KMS-11 (cell line): ENCODE measurements around the gene PPIC.

Experiments used
- H2AFZ ChIP-seq: fragments of 200-600 bp; sonication (generic); 2 replicates; pipeline ENCODE4 v1.6.1; 2016; ENCODE audit warnings: antibody characterized with exemption, mixed run types, low read depth
- H3K27ac ChIP-seq: fragments of 200-600 bp; sonication (generic); 2 replicates; pipeline ENCODE4 v1.6.1; 2016; ENCODE audit warnings: mild to moderate bottlenecking, mixed run types
- H3K27me3 ChIP-seq: fragments of 200-600 bp; sonication (generic); 2 replicates; pipeline ENCODE4 v1.6.1; 2017; ENCODE audit warnings: mild to moderate bottlenecking, low read depth, mixed run types, moderate library complexity; ENCODE audit not compliant: insufficient read depth
- H3K36me3 ChIP-seq: fragments of 200-600 bp; sonication (generic); 2 replicates; pipeline ENCODE4 v1.6.1; 2017; ENCODE audit warnings: mild to moderate bottlenecking, mixed run types; ENCODE audit not compliant: insufficient read depth
- H3K4me1 ChIP-seq: fragments of 200-600 bp; sonication (generic); 2 replicates; pipeline ENCODE4 v1.6.1; 2016; ENCODE audit warnings: mild to moderate bottlenecking, low read depth, mixed run types; ENCODE audit not compliant: poor library complexity, severe bottlenecking
- H3K4me2 ChIP-seq: fragments of 200-600 bp; sonication (generic); 2 replicates; pipeline ENCODE4 v1.7.0; 2016; ENCODE audit warnings: mild to moderate bottlenecking, mixed run types
- H3K4me3 ChIP-seq: fragments of 200-600 bp; sonication (generic); IDR thresholded peaks from 2 replicates; pipeline ENCODE4 v1.6.1; 2017; ENCODE audit warnings: low read depth, low read length, mixed read lengths; ENCODE audit not compliant: insufficient read depth
- H3K79me2 ChIP-seq: fragments of 200-600 bp; sonication (generic); 2 replicates; pipeline ENCODE4 v1.6.1; 2016; ENCODE audit warnings: low read depth, mixed run types; ENCODE audit not compliant: insufficient read depth
- H3K9ac ChIP-seq: fragments of 200-600 bp; sonication (generic); 2 replicates; pipeline ENCODE4 v1.6.1; 2016; ENCODE audit warnings: mild to moderate bottlenecking, mixed run types
- H4K20me1 ChIP-seq: fragments of 200-600 bp; sonication (generic); 2 replicates; pipeline ENCODE4 v1.6.1; 2016; ENCODE audit warnings: mild to moderate bottlenecking, mixed run types; ENCODE audit not compliant: insufficient read depth
- TF ChIP-seq, protein P1 (sequence below): fragments of 200-600 bp; sonication (generic); conservative IDR thresholded peaks from 2 replicates; pipeline ENCODE4 v1.6.1; 2017; ENCODE audit warnings: low read depth, mild to moderate bottlenecking, antibody characterized with exemption, low read length, moderate library complexity, mixed read lengths

PPIC gene

DNA sequence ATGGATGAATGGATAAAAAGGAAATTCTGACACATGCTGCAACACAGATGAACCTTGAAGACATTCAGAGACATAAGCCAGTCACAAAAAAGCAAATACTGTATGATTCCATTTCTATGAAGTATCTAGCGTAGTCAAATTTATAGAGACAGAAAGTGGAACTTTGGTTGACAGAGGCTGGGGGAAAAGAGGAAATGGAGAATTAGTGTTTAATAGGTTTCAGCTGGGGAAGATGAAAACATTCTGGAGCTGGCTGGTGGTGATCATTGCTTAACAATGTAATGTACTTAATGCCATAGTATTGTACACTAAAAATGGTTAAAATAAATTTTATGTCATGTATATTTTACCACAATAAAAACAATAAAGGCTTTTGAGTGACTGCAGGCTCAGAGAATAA is 24.2 kb downstream of the PPIC start:
- no peaks in the 10 kb centered on the region for H3K36me3 ChIP-seq
- H3K27ac ChIP-seq, result no peak overlapping the region
- no peak overlapping the region for H3K4me2 ChIP-seq
- no peak overlapping the region for H3K9ac ChIP-seq
- H3K4me1 ChIP-seq, result no peaks in the 10 kb centered on the region
- TF ChIP-seq, protein P1, sequence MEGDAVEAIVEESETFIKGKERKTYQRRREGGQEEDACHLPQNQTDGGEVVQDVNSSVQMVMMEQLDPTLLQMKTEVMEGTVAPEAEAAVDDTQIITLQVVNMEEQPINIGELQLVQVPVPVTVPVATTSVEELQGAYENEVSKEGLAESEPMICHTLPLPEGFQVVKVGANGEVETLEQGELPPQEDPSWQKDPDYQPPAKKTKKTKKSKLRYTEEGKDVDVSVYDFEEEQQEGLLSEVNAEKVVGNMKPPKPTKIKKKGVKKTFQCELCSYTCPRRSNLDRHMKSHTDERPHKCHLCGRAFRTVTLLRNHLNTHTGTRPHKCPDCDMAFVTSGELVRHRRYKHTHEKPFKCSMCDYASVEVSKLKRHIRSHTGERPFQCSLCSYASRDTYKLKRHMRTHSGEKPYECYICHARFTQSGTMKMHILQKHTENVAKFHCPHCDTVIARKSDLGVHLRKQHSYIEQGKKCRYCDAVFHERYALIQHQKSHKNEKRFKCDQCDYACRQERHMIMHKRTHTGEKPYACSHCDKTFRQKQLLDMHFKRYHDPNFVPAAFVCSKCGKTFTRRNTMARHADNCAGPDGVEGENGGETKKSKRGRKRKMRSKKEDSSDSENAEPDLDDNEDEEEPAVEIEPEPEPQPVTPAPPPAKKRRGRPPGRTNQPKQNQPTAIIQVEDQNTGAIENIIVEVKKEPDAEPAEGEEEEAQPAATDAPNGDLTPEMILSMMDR, result no peak
- no peaks in the 10 kb centered on the region for H4K20me1 ChIP-seq
- H3K27me3 ChIP-seq, result no peaks in the 10 kb centered on the region
- H2AFZ ChIP-seq, result no peak overlapping the region
- no peaks in the 10 kb centered on the region for H3K79me2 ChIP-seq
- H3K4me3 ChIP-seq, result no peak overlapping the region

DNA sequence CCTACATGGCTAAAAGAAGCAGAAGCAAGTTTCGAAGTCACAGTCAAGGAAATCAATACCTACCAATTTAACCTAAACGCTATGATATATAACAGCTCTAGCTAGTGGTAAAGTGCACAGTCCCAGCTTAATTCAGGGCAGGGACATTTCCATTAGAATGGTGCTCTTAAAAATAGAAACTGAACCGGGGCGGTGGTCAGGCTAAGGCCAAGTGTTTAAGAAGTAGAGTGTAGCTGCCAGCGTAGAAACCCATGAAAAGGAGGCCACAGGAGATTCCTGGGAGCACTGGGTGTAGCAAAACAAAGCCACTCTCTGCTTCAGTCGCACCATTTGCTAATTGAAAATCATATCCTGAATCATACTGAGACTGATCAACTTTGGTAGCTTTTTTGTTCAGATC is 28.8 kb downstream of the PPIC start:
- H4K20me1 ChIP-seq, result no peaks in the 10 kb centered on the region
- H3K27me3 ChIP-seq, result no peaks in the 10 kb centered on the region
- H3K9ac ChIP-seq, result no peak overlapping the region
- no peaks in the 10 kb centered on the region for H3K4me1 ChIP-seq
- TF ChIP-seq, protein P1, result no peak
- H3K4me3 ChIP-seq, result no peak overlapping the region
- H2AFZ ChIP-seq, result no peak overlapping the region
- H3K4me2 ChIP-seq, result no peak overlapping the region
- H3K36me3 ChIP-seq, result no peaks in the 10 kb centered on the region
- no peak overlapping the region for H3K27ac ChIP-seq
- H3K79me2 ChIP-seq, result no peaks in the 10 kb centered on the region

DNA sequence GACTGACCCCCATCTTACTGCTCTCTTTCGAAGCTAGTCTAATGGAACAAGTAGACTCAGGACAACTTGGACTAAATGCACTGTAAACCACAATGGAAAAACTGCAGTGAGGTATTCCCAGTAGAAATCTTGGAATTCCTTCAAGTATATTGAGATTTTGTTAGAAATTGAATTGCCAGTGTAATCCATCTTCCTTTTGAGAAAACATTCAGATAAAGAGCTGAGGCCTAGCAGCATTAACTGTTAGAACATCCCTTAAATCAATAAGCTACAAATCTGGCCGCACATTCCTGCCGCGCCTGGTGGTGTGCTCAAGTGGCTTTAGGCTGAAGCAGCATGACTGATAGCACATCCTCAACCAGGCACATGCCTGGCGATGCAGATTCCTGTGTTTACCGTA is 29.3 kb downstream of the PPIC start:
- no peak overlapping the region for H3K27ac ChIP-seq
- H4K20me1 ChIP-seq, result no peaks in the 10 kb centered on the region
- H3K9ac ChIP-seq, result no peak overlapping the region
- no peak overlapping the region for H3K4me3 ChIP-seq
- no peak overlapping the region for H2AFZ ChIP-seq
- no peaks in the 10 kb centered on the region for H3K4me1 ChIP-seq
- H3K4me2 ChIP-seq, result no peak overlapping the region
- no peaks in the 10 kb centered on the region for H3K36me3 ChIP-seq
- no peaks in the 10 kb centered on the region for H3K27me3 ChIP-seq
- TF ChIP-seq, protein P1, result no peak
- no peaks in the 10 kb centered on the region for H3K79me2 ChIP-seq

DNA sequence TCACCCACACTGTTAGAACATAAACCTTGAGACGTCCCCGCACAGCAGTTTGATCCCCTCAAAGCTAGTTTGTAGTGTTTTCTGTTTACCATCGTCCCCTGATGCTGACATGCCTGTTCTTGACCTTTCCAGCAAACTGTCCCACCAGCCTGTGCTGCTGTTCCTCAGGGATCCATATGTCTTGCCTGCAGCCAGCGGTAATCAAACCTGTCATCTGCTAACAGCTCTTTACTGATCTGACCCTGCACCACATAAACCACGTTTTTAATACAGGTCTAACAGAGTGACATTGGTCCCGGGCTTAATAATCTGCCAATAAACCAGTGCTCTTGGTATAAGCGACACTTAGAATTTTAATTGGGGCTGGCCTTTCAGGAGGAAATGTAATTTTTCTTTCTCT is 34.7 kb downstream of the PPIC start:
- H3K4me2 ChIP-seq, result no peak overlapping the region
- H3K27me3 ChIP-seq, result no peaks in the 10 kb centered on the region
- no peaks in the 10 kb centered on the region for H3K79me2 ChIP-seq
- H3K27ac ChIP-seq, result no peak overlapping the region
- no peak overlapping the region for H2AFZ ChIP-seq
- no peaks in the 10 kb centered on the region for H3K4me1 ChIP-seq
- H3K4me3 ChIP-seq, result no peak overlapping the region
- TF ChIP-seq, protein P1, result no peak
- H3K36me3 ChIP-seq, result no peaks in the 10 kb centered on the region
- no peaks in the 10 kb centered on the region for H4K20me1 ChIP-seq
- H3K9ac ChIP-seq, result no peak overlapping the region

DNA sequence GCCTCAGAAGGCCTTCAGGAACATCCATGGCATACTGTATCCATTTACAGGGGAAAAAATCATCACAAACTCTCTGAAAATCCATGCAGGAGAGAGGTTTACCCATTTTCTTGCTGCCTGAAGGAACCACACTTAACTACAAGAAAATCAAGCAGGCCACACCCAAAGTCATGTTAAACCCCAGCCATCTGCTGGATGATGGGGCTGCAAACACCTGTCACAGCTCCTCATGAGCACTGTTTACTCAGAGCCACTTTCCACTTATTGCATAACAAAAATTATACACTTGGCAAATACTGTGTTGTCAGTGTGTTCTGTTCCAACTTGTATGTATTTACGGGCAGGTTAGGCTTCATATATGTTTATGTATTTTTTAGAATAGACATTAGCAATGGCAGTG is 35.8 kb downstream of the PPIC start:
- H3K4me1 ChIP-seq, result no peaks in the 10 kb centered on the region
- H2AFZ ChIP-seq, result no peak overlapping the region
- no peak overlapping the region for H3K4me2 ChIP-seq
- H3K4me3 ChIP-seq, result no peak overlapping the region
- H3K79me2 ChIP-seq, result no peaks in the 10 kb centered on the region
- no peak overlapping the region for H3K27ac ChIP-seq
- no peaks in the 10 kb centered on the region for H4K20me1 ChIP-seq
- no peaks in the 10 kb centered on the region for H3K36me3 ChIP-seq
- H3K27me3 ChIP-seq, result no peaks in the 10 kb centered on the region
- TF ChIP-seq, protein P1, result no peak
- H3K9ac ChIP-seq, result no peak overlapping the region
